CD4-positive, alpha-beta T cell treated with Interferon gamma for 1 hour (primary cell): ENCODE measurements around the gene INPP4A.

Experiments
- DNase-seq: peaks from one replicate; pipeline ENCODE4 v3.0.0-alpha.2; 2020

The INPP4A gene

DNA sequence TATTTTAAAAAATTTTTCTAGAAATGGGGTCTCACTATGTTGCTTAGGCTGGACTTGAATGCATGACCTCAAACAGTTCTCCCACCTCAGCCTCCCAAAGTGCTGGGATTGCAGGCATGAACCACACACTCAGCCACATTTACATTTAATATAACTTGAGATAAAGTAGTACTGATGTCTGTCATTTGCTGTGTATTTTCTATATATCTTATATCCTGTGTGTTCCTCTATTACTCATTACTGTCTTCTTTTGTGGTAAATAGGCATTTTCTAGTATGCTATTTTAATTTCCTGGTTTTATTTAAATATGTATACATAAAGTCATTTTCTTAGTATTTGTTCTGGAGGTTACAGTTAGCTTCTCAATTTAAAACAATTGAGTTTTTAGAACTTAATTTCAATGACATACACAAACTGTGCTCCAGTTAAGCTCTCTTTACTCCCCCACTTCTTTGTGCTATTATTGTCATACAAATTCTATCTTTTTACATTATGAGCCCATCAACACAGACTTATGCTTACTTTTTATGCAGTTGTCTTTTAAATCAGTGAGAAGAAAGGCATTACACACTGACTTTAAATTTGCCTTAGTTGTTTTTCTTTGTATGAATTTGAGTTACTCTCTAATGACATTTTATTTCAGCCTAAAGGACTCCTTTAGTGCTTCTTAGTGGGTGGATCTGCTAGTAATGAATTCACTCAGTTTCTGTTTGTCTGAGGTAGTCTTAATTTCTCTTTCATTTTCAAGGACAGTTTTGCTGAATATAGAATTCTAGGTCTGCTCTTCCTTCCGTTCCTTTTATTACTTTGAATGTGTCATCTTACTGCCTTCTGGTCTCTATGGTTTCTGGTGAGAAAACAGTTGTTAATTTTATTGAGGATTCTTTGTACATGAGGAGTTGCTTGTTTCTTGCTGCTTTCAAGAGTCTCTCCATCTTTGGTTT is 6.2 kb upstream of the INPP4A start:
- no peak for DNase-seq

DNA sequence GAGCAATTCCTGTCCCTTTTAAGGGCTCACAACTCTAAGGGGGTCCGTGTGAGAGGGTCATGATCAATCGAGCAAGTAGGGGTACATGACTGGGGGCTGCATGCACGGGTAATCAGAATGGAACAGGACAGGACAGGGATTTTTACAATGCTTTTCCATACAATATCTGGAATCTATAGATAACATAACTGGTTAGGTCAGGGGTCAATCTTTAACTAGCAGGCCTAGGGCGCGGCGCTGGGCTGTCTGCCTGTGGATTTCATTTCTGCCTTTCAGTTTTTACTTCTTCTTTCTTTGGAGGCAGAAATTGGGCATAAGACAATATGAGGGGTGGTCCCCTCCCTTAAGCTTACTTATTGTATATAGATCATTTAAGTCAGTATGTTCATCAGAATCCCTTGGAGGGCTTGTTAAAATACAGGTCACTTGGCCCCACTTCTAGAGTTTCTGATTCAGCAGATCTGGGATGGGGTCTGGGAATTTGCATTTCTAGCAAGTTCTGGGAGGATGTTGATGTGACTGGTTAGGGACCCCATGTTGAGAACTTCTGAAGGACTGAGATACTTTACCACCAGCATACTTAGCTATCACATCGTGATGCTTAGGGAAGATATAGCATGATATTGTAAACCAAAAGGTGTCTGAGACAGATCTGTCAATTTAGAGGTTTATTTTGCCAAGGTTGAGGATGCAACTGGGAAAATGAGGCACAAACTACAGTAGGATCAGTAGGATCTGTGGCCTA is 2.8 kb upstream of the INPP4A start:
- no peak for DNase-seq

DNA sequence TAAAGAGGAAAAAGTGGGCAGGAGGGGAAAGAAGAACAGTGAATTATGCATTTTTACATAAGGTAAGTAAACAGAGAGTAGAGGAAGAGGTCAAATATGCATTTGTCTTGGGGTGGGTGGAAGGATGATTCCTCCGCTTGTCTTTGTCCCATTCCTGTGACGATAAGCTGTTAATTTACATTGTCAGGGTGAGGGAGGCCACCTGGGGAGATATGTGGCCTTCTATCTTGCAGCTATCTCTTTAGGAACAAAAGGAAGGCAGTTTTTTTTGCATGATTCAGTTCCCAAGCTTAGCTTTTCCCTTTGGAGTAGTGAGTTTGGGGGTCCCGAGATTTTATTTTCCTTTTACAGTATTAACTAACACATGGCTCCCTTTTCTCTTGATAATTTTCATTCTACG is 2.2 kb upstream of the INPP4A start:
- no peak for DNase-seq

DNA sequence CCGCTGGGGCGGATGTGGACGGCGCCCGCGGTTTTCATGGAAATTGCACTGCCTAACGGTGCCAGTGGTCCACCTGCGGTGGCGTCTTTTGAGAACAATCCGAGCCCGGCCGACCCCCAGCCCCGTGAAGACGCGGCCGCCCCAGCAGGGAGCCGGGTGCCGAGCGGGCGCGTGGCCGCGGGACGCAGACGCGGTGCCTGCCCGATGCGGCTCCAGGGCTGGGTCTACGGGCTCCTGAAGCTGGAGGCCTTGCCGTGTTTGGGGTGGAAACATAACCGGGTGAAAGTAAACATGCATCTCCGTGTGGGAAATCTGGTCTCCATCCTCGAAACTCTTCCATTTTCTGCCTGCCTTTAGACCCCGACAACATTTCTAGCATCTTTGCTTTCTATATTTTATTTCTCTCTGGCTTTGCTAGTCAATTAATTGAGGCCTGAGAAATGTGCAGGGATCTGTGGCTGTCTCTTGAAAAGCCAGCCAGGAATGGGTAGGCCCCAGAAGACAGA is 572 bp downstream of the INPP4A start:
- no peak for DNase-seq

DNA sequence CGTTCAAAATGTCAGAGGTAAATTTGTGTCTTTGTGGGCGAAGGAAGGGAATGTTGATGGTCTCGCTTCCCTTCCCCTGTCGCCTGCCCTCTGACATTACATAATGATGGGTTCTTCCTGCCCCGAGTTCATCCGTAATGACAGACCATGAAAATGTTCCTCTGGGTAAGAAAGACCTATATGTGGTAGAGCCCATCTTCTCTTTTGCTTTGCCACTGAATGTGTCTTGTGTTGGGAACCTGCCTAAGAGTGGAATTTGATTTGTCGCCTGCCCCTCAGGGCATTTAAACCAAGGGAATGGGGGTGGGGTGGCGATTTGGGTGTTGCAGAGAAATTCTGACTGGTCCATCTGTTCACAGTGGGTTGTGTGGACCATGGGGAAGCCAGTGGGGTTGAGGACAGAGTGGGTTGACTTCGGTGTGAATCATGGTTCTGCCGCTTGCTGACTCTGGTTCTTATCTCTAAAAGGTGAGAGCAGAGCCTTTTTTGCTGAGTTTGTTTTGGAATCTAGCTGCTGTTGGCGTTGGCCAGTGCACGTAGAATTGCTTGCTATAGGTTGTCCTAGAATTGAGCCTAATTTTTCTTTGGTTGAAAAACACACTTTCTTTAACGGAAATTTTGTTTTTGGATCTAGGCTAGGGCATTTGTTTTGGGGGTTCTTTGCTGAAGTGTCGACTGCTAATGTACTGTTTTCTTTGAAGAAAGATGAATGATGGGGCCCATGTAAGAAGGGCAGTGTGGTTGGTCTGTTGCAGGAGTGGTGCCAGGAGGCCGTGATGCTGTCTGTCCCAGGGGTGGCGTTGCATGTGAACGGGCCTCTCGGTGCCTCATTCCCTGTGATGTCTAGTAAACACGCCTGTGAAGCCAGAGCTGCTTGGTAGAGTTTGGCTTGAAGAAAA is 1.3 kb downstream of the INPP4A start:
- DNase-seq, result no peak

DNA sequence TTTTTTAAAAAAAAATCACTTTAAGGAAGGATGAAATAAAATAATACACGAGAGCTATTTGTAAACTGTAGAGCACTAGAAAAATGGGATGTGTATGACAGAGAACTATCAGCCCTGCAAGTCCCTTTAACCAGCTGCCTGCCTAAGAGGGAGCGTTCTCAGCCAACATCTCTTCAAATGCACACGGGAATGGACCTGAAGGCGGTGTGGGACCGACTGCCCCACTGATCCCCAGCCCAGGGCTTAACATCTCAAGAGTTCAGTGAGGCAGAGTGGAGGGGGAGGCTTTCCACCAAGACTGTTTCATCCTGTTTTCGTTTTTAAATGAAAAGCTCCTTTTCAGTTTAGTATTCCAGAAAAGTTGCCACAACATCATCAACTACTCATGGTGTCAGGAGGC is 2.2 kb downstream of the INPP4A start:
- DNase-seq, result no peak

DNA sequence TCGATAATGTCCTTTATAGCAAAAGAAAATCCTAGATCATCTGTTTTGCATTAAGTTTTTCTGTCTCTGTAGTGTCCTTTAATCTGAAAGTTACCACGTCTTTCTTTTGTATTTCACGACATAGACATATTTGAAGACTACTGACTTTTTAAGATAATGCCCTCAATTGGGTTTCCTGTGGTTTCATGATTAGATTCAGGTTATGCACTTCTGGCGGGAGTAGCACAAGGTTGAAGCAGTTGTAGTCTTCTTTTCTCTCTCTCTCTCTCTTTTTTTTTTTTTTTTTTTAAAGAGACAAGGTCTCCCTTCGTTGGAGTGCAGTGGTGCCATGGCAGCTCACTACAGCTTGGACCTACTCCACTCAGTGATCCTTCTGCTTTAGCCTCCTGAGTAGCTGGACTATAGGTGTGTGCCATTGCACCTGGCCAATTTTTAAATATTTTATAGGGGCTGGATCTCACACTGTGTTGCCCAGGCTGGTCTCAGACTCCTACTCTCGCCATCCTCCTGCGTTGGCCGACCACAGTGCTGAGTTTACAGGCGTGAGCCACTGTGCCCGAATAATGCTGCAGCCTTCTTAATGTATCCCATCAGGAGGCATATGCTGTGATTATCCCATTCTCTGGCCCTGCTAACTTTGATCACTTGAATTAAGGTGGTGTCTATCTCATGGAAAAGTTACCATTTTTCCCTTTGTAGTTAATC is 3.9 kb downstream of the INPP4A start:
- DNase-seq, result peak; percentile 45

DNA sequence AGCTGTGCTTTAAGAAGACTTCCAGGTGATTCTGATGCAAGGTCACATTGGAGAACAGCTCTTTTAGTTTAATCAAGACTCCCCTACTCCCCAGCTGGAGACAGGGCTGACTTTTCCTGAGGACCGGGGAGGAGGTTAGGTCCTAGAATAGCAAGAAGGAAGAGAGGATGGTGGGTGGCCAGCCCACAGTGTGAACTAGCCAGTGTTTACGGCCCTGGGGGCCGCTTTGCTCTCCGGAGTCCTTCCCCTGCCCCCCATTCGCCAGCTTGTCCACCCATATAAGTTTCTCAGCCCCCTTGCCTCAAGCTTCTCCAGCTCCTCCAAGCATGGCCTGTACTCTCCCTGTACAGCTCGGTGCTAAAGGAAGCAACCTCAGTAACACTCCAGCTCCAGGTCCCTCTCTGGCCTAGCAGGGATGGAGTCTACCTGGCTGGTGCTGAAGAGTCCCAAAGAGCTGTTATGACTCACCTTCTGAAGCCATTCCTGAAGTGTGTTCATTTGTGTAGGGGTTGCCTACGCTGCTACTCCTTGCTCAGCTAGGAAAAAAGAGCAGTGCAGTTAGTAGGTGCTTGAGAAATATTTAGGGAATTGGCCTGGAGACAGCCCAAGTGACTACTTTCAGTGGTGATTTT is 7.9 kb downstream of the INPP4A start:
- DNase-seq, result no peak

DNA sequence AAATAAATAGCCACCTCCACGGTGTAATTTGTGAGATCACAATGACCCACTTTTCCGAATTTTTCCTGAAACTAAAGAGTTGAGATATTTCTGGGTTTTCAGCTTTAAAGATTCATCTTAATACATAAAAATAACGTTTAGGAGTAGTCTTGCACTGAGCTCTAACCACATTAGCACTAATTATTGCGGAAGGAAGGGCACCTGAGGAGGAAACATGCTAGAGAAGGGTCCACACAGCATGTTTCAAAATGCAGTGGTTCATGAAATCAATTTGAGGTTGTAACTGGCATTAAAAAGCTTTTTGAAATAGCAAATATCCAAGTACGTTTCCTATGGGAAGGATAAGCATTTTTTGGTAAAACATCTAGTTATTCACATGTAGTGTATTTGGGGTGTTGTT is 8.4 kb downstream of the INPP4A start:
- no peak for DNase-seq

DNA sequence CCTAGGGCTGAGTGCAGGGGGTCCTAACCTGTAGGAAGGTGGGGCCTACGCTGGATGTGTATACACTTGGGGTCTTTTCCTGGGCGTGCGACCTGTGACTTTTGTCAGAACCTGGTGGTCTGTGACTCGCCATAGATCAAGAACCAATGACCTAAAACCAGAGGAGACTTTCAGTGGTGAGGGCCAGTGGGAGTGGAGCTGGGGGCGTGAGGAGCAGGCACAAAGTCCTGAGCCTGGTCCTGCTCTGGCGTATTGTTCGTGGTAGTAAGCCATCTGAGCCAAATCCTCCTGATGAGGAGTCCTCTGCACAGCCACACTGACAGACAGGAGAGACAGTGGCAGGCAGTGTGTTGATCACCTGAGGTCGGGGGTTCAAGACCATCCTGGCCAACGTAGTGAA is 8.9 kb downstream of the INPP4A start:
- no peak for DNase-seq

DNA sequence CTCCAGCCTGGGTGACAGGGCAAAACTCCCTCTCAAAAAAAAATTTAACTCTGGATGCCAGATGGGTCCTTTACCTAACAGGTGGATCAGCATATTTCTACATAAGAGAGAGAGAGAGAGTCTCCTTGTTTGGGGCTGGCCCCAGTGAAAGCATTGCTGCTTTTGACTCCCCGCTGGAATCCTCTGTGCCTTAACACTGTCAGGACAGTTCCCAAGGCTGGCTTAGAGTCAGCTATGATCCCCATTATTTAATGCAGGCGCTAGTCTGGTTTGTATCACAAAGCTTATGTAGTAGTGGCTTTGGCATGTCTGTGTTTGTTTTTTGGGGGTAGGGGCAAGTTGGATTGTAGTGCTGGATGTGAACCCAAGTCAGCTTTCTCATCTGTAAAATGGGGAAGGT is 9.4 kb downstream of the INPP4A start:
- DNase-seq, result no peak

DNA sequence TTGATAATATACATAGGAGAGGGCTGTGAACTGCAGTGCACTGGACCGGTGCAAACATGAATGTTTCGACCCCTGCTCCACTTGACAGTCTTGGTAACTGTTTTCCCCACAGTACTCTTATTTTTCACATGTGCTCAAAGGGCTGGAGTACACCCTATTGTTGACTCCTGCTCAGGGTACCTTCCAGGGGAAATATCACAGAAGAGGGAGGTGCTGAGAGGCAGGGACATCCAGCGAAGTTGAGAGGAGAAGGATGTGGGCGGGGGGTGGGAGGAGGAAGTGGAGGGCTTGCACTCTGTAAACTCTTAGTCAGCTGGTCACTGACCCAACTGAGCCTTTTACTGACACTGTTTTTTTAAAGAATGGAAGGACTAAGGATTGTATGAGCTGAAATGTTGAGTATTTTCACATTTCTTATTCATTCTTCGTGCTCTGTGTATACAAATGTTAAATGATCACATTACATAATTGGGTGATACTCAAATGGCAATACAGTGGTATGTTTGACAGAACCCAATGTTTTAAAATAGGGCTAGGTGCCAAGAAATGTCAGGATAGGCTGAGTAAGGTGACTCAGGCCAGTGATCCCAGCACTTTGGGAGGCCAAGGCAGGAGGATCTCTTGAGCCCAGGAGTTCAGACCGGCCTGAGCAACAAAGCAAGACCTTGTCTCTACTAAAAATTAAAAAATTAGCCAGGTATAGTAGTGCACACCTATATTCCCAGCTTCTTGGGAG is 10.0 kb downstream of the INPP4A start:
- DNase-seq, result peak; percentile 37

DNA sequence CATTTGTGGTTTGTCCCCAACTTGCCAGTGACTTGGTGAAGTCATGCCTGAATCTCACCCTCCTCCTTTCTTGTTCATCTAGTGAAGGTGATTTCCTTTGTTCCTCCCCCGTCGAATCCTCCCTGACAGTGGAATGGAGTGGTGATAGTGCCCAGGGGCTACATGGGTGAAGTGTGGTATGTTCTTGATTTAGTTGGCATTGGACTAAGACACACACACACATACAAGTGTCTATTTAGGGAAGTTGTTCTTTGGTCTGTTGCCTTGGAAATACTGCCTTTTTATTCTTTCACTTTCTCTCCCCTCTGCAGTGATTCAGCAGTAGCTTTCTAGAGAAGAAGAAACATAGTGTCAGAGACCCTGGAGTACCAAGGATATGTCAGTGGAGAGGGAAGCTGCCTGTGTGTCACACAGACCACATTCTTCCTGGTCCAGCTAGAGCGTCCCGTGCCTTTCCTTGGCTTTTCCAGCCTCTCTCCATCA is 10.9 kb downstream of the INPP4A start:
- peak; percentile 36 for DNase-seq

DNA sequence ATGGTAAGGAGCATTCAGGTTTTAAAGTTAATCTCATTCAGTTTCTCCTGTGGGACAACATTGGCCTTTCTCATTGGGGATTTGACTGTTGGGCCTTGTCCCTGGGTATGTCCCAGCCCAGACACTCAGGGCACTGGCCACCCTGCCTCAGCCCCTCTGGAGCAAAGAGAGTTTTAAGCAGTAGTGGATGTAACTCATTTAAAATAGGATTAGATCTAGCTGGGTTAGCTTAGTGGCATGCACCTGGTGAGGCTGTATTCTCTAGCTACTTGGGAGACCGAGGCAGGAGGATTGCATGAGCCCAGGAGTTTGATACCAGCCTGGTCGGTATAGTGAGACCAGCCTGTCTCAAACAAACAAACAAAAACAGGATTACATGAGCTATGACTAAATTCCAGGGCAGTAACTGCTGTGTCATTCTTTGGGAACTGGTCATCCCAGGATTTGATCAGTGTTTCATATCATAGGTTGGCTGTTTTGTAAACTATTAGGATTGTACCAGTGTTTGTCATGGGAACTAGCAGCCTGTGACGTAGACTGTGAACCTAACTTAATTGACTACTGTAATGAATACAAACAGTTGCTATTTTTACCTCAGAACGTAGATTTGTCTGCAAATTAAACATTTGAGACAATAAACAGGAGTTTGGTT is 12.5 kb downstream of the INPP4A start:
- no peak for DNase-seq

DNA sequence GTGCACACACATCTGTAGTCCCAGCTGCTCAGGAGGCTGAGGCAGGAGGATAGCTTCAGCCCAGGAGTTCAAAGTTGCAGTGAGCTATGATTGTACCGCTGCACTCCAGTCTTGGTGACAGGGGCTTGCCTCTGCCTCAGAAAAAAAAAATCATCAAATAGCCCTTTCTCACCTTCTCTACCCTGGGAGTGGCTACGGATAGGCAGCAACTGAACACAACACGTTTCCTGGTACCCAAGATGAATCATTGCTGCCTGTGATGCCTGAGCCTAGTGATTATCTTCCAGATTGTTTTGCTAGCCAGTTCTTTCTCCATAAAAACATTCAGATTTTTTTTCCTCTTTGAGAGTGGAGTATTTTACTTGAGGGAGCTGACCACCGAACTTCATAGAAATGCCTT is 13.5 kb downstream of the INPP4A start:
- DNase-seq, result no peak

DNA sequence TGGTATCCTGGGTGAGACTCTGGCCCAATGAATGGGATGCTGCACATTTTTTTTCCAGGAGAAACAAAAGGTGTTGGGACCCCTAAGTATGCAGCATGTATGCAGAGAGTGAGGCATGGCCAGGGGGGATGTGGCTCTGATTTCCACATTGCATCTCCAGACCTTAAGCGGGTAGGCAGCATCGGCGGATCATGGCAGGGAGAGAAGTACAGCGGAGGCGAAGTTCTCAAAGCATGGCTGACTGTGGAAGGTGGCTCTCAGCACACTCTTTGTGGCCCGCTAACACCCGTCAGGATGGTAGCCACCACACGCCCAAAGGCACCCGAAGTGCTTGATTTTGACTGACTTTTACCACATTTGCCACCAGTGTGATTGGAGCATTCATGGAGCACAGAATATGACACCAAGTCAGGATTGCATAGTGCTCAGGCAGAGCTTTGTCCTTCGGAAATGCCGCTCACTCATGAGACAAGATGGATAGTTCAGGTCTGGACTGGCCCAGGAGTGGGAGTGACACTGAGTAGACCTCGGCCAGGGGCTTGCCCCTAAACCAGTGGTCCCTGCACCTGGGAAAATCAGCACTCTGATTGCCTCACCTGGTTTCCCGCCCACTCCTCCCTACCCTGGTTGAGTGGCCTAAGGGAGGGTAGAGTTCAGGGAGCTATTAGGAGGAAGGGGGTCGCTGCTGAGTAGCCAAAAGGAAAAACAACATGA is 14.2 kb downstream of the INPP4A start:
- no peak for DNase-seq

DNA sequence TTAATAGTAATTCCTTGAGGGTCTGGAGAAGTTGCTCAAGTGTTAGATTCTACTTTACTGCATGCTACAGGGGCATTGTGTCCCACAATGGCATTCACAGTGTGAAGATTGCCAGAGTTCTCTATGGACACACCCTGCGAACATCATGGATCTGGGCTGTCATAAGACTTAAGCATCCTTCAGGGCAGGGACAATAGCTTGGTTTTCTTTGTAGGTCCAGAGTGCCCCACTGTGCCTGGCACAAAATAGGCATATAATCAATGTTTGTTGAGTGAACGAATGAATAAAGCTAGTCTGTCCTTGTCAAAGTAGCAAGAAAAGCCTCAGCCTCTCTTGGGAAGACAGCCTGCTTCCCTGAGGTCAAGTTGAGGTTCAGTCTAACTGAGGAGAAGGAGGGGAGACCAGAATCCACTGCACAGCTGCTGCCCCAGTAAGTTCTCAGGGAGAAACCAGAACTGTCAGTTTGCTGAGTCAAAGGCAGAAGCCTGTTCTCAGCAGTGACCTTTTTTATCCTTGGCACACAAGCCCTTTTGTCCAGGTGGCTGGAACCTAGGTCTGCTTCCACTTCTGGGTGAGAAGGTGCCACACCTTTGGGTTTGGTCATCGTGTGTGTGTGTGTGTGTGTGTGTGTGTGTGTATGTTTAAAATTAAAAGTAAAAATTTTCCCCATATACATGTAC is 15.0 kb downstream of the INPP4A start:
- DNase-seq, result no peak

DNA sequence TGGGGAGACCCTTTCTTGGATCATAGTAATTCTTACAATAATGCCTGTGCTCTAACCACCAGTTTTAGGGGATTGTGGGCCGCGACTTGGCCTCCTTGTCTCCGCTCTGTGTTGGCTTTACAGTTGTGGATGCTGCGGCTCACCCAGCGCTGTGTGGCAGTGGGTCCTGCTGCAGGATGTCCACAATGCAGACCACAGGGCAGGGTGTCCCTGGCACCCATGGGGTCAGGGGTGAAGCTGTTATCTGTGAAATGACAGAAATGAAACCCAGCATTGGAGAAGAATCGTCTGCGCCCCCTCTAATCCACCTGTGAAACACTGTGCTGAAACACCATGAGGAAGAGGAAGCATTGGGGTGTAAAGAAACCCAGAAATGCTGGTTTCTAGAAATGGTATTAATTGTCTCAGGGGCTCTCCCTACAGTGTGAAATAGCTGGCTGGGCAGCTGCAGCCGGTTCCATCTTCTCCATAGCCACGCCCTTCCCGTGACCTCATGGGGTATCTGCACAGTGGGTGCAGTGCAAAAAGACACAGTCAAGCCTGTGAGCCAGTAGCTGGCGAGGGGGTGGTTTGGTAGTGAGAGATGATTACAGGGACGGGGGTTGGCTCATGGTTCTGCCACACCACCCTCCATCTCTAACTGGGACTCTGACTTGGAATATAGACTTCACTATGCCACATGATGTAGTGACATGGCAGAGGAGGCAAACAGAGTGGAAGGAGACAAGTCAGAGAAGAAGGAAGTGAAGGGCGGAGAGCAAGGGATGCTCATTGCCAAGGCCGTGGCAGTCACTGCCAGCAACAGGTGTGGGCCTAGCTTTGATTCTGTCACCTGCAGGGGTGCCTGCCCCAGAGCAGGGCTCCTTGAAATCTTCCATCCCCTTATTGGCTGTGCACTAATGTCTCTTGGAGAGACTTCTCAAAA is 16.2 kb downstream of the INPP4A start:
- peak; percentile 71 for DNase-seq
